H1 (cell line): ENCODE results near the gene PF4V1. TPM values are rescaled to one million over a fixed set of nuclear protein-coding genes. Genes with fewer than 3 reads are reported as not detected.

Experiments used
- MAX ChIP-seq: IDR thresholded peaks from 2 replicates; pipeline ENCODE4 v1.6.1; 2012; ENCODE audit warnings: inconsistent platforms
- TAF1 ChIP-seq: IDR thresholded peaks from 2 replicates; pipeline ENCODE4 v1.6.1; 2011; ENCODE audit warnings: mild to moderate bottlenecking, low read depth, low read length
- polyA plus RNA-seq, 7 experiments: library from polyadenylated mRNA; depleted of rRNA in 3 of 7; stranded (reverse) in 5 of 7; unstranded in 2 of 7; fragments of >200 nt in 5 of 7; fragments of 200-250 nt in 2 of 7; gene quantifications; 1 replicate in 5 of 7; 2 replicates in 1 of 7; 4 replicates in 1 of 7; pipeline versions ENCODE4 v1.2.1 to v1.2.3, GENCODE V29; 2011 to 2013; ENCODE audit warnings: missing spikeins in 2 of 7, mixed read lengths in 2 of 7
- total RNA-seq: library from RNA; stranded (reverse); fragmentation: NEBNext Ultra II Directional; extraction: Animal tissue kit (Norgen Biotek cat#: 25700); gene quantifications from 2 replicates; pipeline ENCODE4 v1.2.1, GENCODE V29; 2021

The PF4V1 gene
- total and polyA plus RNA-seq, 2 of the 8 experiments (the other 6 are each of a cell fraction or from before 2014, with no cell fraction given) = not detected

GRCh38 chr4:73842696-73843095 lies 10.4 kb upstream of the PF4V1 start (continued):
- TF ChIP-seq TAF1 = no peak
- no peak for TF ChIP-seq MAX
- TF ChIP-seq, all 59 proteins: peak for 0
